ENCODE results near the gene ARHGEF12.
A peak's percentile ranks its signal among the peaks of the same experiment; 100 is the strongest.

ARHGEF12 gene

DNA sequence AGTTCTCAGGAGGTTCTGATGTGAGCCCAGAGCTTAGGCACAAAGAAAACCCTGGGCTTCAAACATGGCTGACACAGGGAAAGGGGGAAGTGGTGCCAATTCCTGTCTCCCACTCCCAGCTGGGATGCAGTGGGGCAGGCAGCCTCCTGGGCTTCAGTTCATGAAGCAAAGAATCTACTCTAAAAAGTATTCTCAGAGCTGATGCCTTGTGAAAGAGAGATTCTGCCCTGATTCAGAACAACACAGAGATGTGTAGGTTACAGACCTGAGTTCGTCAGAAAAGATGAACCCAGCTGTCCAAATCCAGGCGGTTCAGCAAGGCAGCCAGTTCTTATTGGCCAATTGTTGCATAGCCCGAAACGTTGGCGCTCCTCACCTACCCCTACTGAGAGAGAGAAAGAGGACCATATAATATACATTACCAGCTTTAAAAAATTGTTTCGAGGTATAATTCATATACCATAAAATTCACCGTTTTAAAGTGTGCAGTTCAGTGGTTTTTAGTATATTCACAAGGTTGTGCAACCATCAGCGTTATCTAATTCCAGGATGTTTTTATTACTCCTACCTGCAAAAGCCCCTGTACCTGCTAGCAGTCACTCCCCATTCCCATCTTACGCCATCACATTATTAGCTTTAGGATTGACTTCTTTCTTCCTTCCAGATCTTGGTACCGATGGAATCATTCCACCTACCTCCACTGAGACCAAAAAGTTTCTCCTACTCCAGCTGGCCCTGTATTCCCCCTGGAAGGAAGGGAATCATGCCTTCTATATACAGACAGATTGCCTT, 18.3 kb upstream of the ARHGEF12 start:
- H3K4me3 ChIP-seq (ENCODE audit: low read depth, low read length), result no peak overlapping the region
- TF ChIP-seq CTCF (IDR thresholded peaks at IDR 0.05; ENCODE audit: borderline replicate concordance, insufficient read depth, low read depth, low read length), result no peak

- H3K4me3 ChIP-seq (ENCODE audit: low read depth, low read length), result no peak overlapping the region
- TF ChIP-seq CTCF (IDR thresholded peaks at IDR 0.05; ENCODE audit: borderline replicate concordance, insufficient read depth, low read depth, low read length), result no peak
These were observed 17.3 kb upstream of the ARHGEF12 start for GRCh38 chr11:120318906-120319305.

GRCh38 chr11:120324932-120325810, 11.0 kb upstream of the ARHGEF12 start, which contains the start of gene TLCD5:
Gene TLCD5, plus strand, starts transcription at chr11:120325299. Its CDS starts 2,143 bp downstream, at chr11:120327442.
- peak within 1 kb of the TSS; percentile 86 for H3K4me3 ChIP-seq (ENCODE audit: low read depth, low read length)
- TF ChIP-seq CTCF (IDR thresholded peaks at IDR 0.05; ENCODE audit: borderline replicate concordance, insufficient read depth, low read depth, low read length), result 0 out of 2 replicates have a peak, but pooled peaks have one; percentile 6

DNA sequence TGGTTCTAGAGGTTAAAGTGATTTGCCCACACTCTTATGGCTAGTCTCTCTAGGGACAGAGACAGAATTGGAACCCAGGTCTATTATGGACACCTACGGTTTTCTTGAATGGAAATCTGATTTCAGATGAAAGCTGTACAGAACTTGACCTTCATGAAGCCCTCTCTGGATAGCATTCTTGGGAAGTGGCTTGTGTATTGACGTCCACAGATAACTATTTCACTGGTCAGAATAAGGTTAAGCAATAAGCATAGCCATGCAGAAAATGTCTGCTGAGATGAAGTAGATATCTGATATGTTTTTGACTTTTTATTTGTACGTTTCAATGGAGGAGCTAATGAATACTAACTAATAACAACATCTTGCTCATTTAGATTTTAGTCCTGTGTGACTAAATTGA, 10.0 kb upstream of the ARHGEF12 start:
- H3K4me3 ChIP-seq (ENCODE audit: low read depth, low read length), result no peak overlapping the region
- no peak for TF ChIP-seq CTCF (IDR thresholded peaks at IDR 0.05; ENCODE audit: borderline replicate concordance, insufficient read depth, low read depth, low read length)

- TF ChIP-seq CTCF (IDR thresholded peaks at IDR 0.05; ENCODE audit: borderline replicate concordance, insufficient read depth, low read depth, low read length), result no peak
- H3K4me3 ChIP-seq (ENCODE audit: low read depth, low read length), result no peak overlapping the region
These were observed 9.3 kb upstream of the ARHGEF12 start for GRCh38 chr11:120326845-120327281.

DNA sequence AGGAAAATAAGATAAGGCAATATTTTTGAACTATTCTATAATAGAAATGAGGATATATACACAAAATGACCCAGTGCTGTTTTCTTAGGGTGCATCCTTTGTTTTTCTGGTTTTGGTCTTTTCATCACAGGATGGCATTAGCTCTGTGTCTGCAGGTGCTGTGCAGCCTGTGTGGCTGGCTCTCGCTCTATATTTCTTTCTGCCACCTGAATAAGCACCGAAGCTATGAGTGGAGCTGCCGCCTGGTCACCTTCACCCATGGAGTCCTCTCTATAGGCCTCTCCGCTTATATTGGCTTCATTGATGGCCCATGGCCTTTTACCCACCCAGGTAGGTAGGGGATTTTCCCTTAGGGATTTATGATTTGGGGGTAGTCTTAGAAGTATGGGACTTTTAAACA, 8.9 kb upstream of the ARHGEF12 start:
- no peak overlapping the region for H3K4me3 ChIP-seq (ENCODE audit: low read depth, low read length)
- TF ChIP-seq CTCF (IDR thresholded peaks at IDR 0.05; ENCODE audit: borderline replicate concordance, insufficient read depth, low read depth, low read length), result no peak

All from GM12875 (cell line).